ENCODE data around the gene CD247. TPM values are rescaled to one million over a fixed set of nuclear protein-coding genes. Genes with fewer than 3 reads are reported as not detected.

Gene CD247
- total RNA-seq, 3 donors from 2014 or later = 4.6 to 6.1 (median 4.6) TPM

DNA sequence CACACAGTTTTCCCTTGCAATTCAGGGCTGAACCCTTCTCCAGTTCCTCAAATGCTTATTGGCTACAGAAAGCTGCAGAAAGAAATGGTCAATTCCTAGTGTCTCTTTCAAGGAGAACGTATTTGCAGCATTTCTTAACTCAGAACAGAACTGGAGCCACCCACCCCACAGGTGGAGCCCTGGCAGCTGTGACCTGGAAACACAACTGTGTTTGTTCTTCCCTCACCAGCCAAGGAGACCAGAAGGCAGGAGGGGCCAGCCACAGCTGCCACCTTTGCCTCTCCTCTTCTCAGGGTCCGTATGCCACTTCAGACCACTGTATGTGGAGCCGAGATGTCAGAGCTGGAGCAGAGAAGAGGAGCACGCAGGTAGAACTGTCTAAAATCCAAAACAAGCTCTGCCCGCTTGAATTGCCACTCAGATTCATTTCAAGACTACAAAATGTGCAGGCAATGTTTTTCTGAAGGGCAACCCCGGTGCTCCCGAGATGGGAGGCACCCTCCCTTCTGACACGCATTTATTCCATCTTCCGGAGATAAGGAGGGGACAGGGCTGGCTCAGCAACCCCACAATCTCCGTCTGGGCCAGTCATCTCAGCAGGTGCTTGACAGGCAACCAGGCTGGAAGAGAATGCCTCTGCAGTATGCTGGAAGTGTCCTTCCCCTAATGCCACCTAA, 16.7 kb downstream of the CD247 start:
- Histone ChIP-seq H3K4me1 (ENCODE audit: low read depth) (no peaks in the 10 kb centered on the region), H3K9me3 (no peaks in the 10 kb centered on the region), H3K36me3 (ENCODE audit: low read depth) (no peaks in the 10 kb centered on the region), H3K4me3 (no peak overlapping the region)
- intact Hi-C loops (cut with DNase I, micrococcal nuclease) = no loop called here
- no peak for DNase-seq
- TF ChIP-seq, protein P1, sequence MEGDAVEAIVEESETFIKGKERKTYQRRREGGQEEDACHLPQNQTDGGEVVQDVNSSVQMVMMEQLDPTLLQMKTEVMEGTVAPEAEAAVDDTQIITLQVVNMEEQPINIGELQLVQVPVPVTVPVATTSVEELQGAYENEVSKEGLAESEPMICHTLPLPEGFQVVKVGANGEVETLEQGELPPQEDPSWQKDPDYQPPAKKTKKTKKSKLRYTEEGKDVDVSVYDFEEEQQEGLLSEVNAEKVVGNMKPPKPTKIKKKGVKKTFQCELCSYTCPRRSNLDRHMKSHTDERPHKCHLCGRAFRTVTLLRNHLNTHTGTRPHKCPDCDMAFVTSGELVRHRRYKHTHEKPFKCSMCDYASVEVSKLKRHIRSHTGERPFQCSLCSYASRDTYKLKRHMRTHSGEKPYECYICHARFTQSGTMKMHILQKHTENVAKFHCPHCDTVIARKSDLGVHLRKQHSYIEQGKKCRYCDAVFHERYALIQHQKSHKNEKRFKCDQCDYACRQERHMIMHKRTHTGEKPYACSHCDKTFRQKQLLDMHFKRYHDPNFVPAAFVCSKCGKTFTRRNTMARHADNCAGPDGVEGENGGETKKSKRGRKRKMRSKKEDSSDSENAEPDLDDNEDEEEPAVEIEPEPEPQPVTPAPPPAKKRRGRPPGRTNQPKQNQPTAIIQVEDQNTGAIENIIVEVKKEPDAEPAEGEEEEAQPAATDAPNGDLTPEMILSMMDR (IDR thresholded peaks at IDR 0.05) = no peak
- ATAC-seq = no peak

DNA sequence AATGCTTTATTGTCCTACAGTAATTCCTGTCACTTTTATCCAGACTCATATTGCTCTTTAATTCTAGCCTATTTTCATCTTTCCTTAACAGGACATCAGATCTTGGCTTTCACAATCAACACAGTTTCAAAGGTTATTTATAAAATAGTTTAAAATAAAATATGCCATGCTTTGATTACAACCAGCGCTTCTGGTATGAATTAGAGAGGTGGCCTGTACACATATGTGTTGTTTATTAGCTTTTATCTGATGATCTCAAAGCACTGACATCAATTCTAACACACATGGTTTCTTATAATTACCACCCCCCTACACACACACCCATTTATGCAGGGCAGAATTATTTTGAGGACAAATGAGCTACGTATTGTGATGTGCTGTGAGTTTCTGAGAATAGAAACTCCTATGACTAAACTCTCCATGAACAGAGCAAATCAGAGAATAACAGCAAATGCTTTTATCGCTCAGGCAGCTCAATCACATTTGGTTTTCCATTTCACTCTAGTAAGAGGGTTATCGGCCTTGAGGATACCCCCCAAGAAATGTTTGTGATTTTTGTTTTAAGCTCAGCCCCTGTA, 18.0 kb downstream of the CD247 start:
- Histone ChIP-seq H3K36me3 (ENCODE audit: low read depth) (no peaks in the 10 kb centered on the region), H3K4me1 (ENCODE audit: low read depth) (no peaks in the 10 kb centered on the region), H3K9me3 (no peaks in the 10 kb centered on the region), H3K4me3 (no peak overlapping the region)
- ATAC-seq (no peak), DNase-seq (no peak)
- intact Hi-C loops (cut with DNase I, micrococcal nuclease) = no loop called here
- TF ChIP-seq, protein P1 (IDR thresholded peaks at IDR 0.05) = no peak

DNA sequence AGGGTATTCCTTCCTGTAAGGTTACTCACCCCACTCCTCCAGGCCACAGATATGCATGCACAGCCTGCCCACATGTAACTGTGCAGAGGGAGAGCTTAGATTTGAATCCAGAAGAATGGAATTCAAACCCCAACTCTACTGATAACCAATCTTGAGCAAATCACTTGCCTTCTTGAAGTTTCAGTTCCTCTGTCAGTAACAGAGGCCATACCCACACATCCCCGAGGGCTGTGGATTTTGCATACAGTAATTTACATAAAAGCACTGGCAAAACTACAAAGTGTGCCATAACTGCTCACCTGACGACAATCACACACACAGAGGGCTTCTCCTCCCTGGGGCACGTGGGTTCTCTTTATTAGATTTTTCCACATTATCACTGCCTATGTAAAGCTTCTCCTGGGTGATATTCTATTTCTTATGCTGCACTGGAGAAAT, 18.6 kb downstream of the CD247 start:
- no peak overlapping the region for H3K4me3 ChIP-seq
- intact Hi-C loops (cut with DNase I, micrococcal nuclease) = no loop called here
- ATAC-seq (peak; percentile 61), DNase-seq (no peak)
- H3K36me3 ChIP-seq (ENCODE audit: low read depth) = no peaks in the 10 kb centered on the region
- H3K4me1 ChIP-seq (ENCODE audit: low read depth) = no peaks in the 10 kb centered on the region
- H3K9me3 ChIP-seq = no peaks in the 10 kb centered on the region
- TF ChIP-seq, protein P1 (IDR thresholded peaks at IDR 0.05) = no peak

DNA sequence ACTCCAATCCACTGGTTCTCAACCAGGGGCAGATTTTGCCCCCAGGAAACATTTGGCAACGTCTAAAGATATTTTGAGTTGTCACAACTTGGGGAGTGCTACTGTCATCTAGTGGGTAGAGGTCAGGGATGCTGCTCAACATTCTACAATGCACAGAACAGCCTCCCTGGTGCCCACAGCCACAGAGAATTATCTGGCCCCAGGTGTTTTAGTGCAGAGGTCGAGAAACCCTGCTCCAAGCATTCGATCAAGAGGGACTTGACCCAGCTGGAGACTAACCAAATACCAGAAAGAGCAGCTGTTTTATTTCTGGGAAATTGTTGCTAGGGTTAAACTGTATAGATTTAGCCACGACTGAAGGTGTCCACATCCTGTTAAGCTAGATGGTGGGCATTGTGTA, 19.2 kb downstream of the CD247 start:
- TF ChIP-seq, protein P1 (IDR thresholded peaks at IDR 0.05) = no peak
- H3K4me1 ChIP-seq (ENCODE audit: low read depth) = no peaks in the 10 kb centered on the region
- no peak overlapping the region for H3K4me3 ChIP-seq
- no peaks in the 10 kb centered on the region for H3K9me3 ChIP-seq
- H3K36me3 ChIP-seq (ENCODE audit: low read depth) = no peaks in the 10 kb centered on the region
- no peak for DNase-seq
- ATAC-seq = no peak
- intact Hi-C loops (cut with DNase I, micrococcal nuclease) = no loop called here

DNA sequence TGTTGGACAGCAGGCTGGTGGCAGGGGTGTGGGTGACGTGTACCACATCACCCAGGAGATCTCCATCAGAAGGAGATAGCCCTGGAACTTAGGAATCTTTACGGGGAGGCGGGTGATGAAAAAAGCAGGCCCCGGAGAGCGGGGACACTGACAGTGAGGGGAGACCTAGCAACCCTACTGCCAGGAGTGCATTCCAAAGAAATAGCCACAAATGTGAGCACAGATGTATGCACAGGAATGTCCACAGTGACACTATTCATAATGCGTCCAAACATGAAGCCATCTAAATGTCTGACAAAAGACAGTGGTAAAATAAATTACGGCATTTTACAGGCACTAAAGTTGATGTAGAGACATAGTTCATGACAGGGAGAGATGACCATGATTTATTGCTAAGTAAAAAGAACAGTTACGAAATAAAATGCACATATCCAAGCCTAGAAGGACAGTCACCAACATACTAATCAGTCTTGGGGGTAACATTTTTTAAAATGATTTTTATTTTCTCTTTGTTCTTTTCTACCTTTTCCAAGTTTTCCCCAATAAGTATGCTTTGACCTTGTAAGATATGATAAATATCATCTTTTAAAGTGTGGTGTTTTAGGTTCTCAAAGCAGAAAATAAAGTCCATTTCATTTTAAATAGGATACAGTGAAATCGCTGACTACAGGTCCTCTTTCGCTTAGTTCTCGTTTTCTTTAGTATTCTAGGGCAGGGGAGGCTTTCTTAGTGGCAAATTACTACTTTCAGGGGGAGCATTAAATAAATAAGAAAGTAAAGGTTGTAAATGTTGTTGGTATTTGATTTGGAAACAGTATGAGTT, 21.3 kb downstream of the CD247 start:
- TF ChIP-seq, protein P1 (IDR thresholded peaks at IDR 0.05) = no peak
- Histone ChIP-seq H3K4me1 (ENCODE audit: low read depth) (no peaks in the 10 kb centered on the region), H3K9me3 (no peaks in the 10 kb centered on the region), H3K4me3 (no peak overlapping the region), H3K36me3 (ENCODE audit: low read depth) (no peaks in the 10 kb centered on the region)
- DNase-seq (no peak), ATAC-seq (no peak)
- intact Hi-C loops (cut with DNase I, micrococcal nuclease) = no loop called here
